ENCODE data around the gene VPS36.
"Not testable (repeated sequence)": the region's sequence is repeated elsewhere in the genome, so short reads cannot be mapped to it uniquely, and the experiment has no call there.

VPS36 gene

GRCh38 chr13:52378312-52378711, 72.1 kb downstream of the VPS36 start:
- Histone ChIP-seq H3K4me1 (ENCODE audit: insufficient read depth, low read length) (no peaks in the 10 kb centered on the region), H3K9me3 (ENCODE audit: control insufficient read depth, insufficient read depth, low read length) (no peaks in the 10 kb centered on the region), H3K9ac (ENCODE audit: low read depth, low read length) (no peak overlapping the region), H3K36me3 (ENCODE audit: insufficient read depth, low read length) (no peaks in the 10 kb centered on the region)

DNA sequence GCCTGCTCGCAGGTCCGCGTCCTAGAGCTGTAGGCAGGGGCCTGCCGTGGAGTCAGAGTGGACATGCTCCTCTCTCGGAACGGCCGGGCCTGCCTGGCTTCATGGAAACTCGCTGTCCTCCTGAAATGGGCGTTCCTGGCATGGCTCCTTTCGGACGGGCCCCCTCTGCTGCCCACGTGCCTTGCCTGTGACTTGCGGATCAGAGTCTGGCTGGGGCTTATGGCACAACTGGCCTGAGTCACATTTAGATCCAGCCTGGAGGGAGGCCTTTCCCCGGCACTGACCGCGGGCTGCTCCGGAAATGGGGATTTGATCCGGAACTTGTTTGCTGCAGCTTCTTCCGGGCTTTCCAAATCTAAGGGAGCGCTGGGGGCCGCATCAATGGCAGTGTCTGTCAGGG, 72.5 kb downstream of the VPS36 start:
- H3K4me1 ChIP-seq (ENCODE audit: insufficient read depth, low read length): no peaks in the 10 kb centered on the region
- no peaks in the 10 kb centered on the region for H3K36me3 ChIP-seq (ENCODE audit: insufficient read depth, low read length)
- no peaks in the 10 kb centered on the region for H3K9me3 ChIP-seq (ENCODE audit: control insufficient read depth, insufficient read depth, low read length)
- no peak overlapping the region for H3K9ac ChIP-seq (ENCODE audit: low read depth, low read length)

DNA sequence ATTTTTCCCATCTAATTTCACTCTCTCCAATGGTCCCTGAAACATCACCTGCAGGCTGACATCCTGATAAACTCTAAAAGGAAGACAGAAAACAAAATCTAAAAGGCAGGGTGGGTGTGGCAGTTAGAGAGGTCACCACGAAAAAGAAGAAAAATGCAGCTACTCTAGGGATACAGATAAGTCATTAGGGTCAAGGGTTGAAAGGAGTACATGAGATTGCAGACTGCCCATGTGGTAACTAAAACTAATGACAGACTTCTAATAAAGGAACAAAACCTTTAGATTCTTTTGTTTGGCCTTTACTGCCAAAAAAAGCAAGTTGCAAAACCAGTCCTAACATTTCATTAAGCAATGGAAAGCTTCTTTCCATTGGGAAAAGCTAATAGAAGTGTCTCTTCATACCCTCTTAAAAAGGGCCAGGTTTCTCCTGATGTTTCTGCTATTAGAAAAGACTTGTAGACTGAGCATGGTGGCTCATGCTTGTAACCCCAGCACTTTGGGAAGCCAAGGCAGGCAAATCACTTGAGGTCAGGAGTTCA, 75.5 kb downstream of the VPS36 start:
- H3K9me3 ChIP-seq (ENCODE audit: control insufficient read depth, insufficient read depth, low read length): no peaks in the 10 kb centered on the region
- no peak overlapping the region for H3K9ac ChIP-seq (ENCODE audit: low read depth, low read length)
- peaks cover 3% of the 10 kb centered on the region; the same call in 1 of the 2 replicates for H3K4me1 ChIP-seq (ENCODE audit: insufficient read depth, low read length)
- no peaks in the 10 kb centered on the region for H3K36me3 ChIP-seq (ENCODE audit: insufficient read depth, low read length)

- Histone ChIP-seq H3K4me1 (ENCODE audit: insufficient read depth, low read length) (peaks cover 3% of the 10 kb centered on the region; the same call in 1 of the 2 replicates), H3K36me3 (ENCODE audit: insufficient read depth, low read length) (no peaks in the 10 kb centered on the region), H3K9me3 (ENCODE audit: control insufficient read depth, insufficient read depth, low read length) (no peaks in the 10 kb centered on the region), H3K9ac (ENCODE audit: low read depth, low read length) (no peak overlapping the region)
These were observed 76.0 kb downstream of the VPS36 start for GRCh38 chr13:52374389-52374788.

DNA sequence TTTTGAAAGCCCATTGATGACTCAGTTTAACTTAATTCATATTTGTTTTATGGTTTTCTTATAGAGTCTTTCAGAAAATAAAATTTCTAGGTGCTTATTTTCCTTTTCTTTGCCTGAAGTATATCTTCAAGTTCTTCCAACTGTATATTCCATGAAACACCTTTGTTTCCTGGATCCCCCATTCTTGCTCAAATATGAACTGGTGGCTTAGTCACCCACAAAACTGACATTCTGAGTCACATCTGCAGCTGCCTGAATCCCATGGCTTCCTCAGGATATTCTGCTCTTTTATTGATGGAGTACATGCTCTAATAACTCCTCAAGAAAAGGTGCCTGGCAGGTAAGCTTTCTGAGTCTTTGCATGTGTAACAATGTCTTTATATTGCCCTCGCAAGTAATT, 77.2 kb downstream of the VPS36 start:
- H3K9ac ChIP-seq (ENCODE audit: low read depth, low read length); H3K9me3 ChIP-seq (ENCODE audit: control insufficient read depth, insufficient read depth, low read length); H3K4me1 ChIP-seq (ENCODE audit: insufficient read depth, low read length); H3K36me3 ChIP-seq (ENCODE audit: insufficient read depth, low read length): not testable (repeated sequence)

DNA sequence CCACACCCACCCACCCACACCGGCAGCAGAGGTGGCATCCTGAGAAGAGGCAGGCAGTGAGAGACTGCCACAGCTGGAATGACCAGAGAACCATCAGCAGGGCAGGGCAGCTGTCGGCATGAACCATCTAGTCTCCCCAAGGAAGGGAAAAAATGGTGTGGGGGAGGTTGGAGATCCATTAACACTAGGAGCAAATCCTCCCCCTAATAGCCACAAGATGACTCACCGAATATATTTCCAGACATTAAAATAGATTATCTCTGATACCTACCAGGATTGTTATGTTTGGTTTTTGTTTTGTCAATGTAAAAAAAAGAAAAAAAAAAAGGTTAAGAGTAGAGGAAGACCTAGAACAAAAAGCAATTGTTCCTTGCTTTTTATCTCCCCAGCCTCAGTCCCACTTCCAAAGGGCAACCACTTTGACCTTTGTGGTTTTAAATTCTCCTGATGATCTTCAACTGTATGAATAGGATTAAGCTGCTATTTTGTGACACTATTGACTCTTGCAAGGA, 78.6 kb downstream of the VPS36 start:
- no peaks in the 10 kb centered on the region for H3K9me3 ChIP-seq (ENCODE audit: control insufficient read depth, insufficient read depth, low read length)
- H3K4me1 ChIP-seq (ENCODE audit: insufficient read depth, low read length): peaks cover 3% of the 10 kb centered on the region; the same call in 1 of the 2 replicates
- H3K36me3 ChIP-seq (ENCODE audit: insufficient read depth, low read length): no peaks in the 10 kb centered on the region

GRCh38 chr13:52366291-52366690, 84.1 kb downstream of the VPS36 start:
- H3K9me3 ChIP-seq (ENCODE audit: control insufficient read depth, insufficient read depth, low read length): no peaks in the 10 kb centered on the region
- no peak overlapping the region for H3K9ac ChIP-seq (ENCODE audit: low read depth, low read length)
- H3K4me1 ChIP-seq (ENCODE audit: insufficient read depth, low read length): no peaks in the 10 kb centered on the region
- no peaks in the 10 kb centered on the region for H3K36me3 ChIP-seq (ENCODE audit: insufficient read depth, low read length)

More for the DNA sequence above, 78.6 kb downstream of the VPS36 start:
- H3K9ac ChIP-seq (ENCODE audit: low read depth, low read length): no peak overlapping the region
